Measurements from ENCODE around the gene ZNF398.

Gene ZNF398

DNA sequence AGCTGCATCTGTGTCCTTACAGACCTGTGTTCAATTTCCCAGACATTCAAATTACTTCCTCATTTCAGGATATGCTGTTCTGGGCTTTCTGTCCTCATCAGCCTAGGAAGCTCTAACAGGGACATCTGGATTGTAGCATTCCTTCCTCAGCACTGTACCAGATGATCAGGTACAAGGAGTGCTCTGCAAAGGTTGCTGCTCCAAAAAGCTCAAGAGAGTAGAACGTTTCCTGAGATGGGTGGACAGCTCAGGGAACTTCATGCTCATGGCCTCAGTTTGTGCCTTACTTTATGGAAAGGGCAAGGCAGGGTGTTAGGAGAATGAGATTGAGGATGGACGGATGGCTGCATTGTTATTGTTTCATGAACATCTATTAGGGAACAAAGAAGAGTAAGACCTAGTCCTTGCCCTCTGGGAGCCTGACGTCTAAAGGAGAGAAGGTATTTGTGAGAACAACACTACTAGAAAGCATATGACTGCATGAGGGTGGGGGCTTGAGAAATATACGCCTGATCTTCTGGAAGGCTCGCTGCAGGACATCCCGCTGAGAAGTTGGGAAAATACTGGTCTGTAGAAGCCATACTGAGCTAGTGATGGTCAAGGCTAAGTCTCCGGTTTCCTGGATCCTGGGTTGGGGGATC, 81.7 kb downstream of the ZNF398 start:
- DNase-seq (ENCODE audit: low spot score): no peak

DNA sequence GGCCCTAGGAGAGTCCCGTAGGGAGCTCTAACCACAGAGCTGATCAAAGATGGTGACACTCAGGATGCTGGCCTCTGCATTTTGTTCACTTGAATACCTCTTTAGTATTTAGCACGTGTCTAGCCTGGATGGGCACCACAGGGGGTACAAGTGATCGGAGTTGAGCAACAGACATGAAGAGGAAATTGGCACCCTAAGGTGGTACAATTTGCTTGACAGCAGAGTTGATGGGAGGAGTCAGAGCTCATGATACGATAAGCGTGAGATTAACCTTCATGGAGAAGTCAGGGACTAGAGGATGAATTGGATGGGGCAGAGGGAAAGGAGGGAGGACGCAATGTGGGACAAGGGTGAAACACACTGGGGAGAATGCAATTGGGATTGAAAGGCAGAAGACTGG, 82.3 kb downstream of the ZNF398 start:
- DNase-seq (ENCODE audit: low spot score): no peak

DNA sequence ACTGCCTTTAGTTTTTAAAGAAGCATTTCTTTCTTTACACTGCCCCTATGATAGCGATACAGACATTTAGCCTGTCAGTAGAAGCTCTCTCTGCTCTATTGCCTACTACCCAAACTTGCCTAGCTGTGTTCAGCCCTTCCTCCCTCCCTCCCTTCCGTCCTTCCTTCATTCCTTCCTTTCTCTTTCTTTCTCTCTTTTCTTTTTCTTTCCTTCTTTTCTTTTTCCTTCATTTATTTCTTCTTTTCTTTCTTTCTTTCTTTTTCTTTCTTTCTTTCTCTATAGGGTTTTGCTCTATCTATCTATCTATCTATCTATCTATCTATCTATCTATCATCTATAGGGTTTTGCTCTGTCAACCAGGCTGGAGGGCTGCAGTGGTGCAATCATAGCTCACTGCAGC, 85.1 kb downstream of the ZNF398 start:
- no peak for DNase-seq (ENCODE audit: low spot score)

All from D341Med (cell line).